ENCODE measurements around the gene HSPH1. TPM values are rescaled to one million over a fixed set of nuclear protein-coding genes. Genes with fewer than 3 reads are reported as not detected.

The HSPH1 gene
- total and polyA plus RNA-seq, 2 of the 8 experiments (the other 6 are each of a cell fraction or from before 2014, with no cell fraction given): 14.2 to 145 TPM

GRCh38 chr13:31159306-31159705 is 2.4 kb downstream of the HSPH1 start:
- ChIA-PET CTCF (ENCODE audit: partially characterized antibody) (no interaction called here), POLR2A (ENCODE audit: partially characterized antibody) (interaction anchor here (2.1 kb wide), 1 partner anchor 9 kb away, joined by 8 read pairs; no protein-coding TSS in a partner anchor)
- H3K9me3 ChIP-seq (ENCODE audit: insufficient read depth in 2 of 2, low read depth in 1 of 2, low read length in 1 of 2): no peaks in the 10 kb centered on the region
- no peak overlapping the region for H3K4ac ChIP-seq (replicated peaks; ENCODE audit: insufficient read length, low read depth, low read length)
- no peak overlapping the region for H3K14ac ChIP-seq (ENCODE audit: insufficient read length)
- peak overlapping the region; percentile 75 to 83; a peak in 3 of 4 replicates for H3K4me2 ChIP-seq (ENCODE audit: insufficient read depth in 1 of 2, low read depth in 2 of 2, low read length in 2 of 2)
- H4K20me1 ChIP-seq (replicated peaks in 1 of 2; ENCODE audit: control insufficient read depth in 1 of 2, insufficient read depth in 2 of 2, low read length in 2 of 2): peaks cover 2 to 6% of the 10 kb centered on the region in 2 experiments
- H2BK20ac ChIP-seq (ENCODE audit: low read length): no peak overlapping the region
- no peak overlapping the region for H2BK12ac ChIP-seq (ENCODE audit: low read depth, low read length)
- WGBS, 2 experiments (ENCODE audit: extremely low coverage in 1 of 2, insufficient coverage in 1 of 2, insufficient read length in 1 of 2, insufficient replicate concordance in 2 of 2, low coverage in 1 of 2, low lambda C conversion rate in 2 of 2, missing lambda C conversion rate in 1 of 2): 82% methylated on average over 4 of the region's 4 CpGs; no CpG with 5 or more reads in 1 of the 2 experiments
- H3K79me2 ChIP-seq (ENCODE audit: control insufficient read depth in 1 of 2, insufficient read depth in 2 of 2, low read length in 2 of 2): peaks cover 4 to 34% of the 10 kb centered on the region in 2 experiments; a peak in 3 of 4 replicates
- no peak overlapping the region for H2BK15ac ChIP-seq (ENCODE audit: low read length)
- H4K91ac ChIP-seq (replicated peaks; ENCODE audit: insufficient read length, low read length): no peak overlapping the region
- peaks cover 0 to 35% (median 8%) of the 10 kb centered on the region in 4 experiments; a peak in 5 of 8 replicates for H3K36me3 ChIP-seq (ENCODE audit: control insufficient read depth in 2 of 4, insufficient read depth in 4 of 4, low read length in 3 of 4)
- no peak overlapping the region for H2AK5ac ChIP-seq (ENCODE audit: low read depth, low read length)
- peaks cover 0 to 3% (median 0%) of the 10 kb centered on the region in 4 experiments; a peak in 2 of 7 replicates for H3K4me1 ChIP-seq (replicated peaks in 1 of 4; ENCODE audit: control insufficient read depth in 3 of 4, insufficient read depth in 4 of 4, low read length in 3 of 4)
- H2BK5ac ChIP-seq (ENCODE audit: low read depth, low read length): no peak overlapping the region
- no peak overlapping the region for H3K23ac ChIP-seq (ENCODE audit: insufficient read length)
- no peaks in the 10 kb centered on the region for H3K27me3 ChIP-seq (replicated peaks in 1 of 4; ENCODE audit: control insufficient read depth in 3 of 4, extremely low read depth in 1 of 4, insufficient read depth in 3 of 4, low read length in 3 of 4)
- peak overlapping the region in 1 of 4 experiments; percentile 81; a peak in 2 of 8 replicates for H3K4me3 ChIP-seq (ENCODE audit: extremely low read depth in 1 of 4, insufficient read depth in 2 of 4, low read depth in 3 of 4, low read length in 4 of 4)
- H3K18ac ChIP-seq (ENCODE audit: extremely low read depth, low read length): no peak overlapping the region
- no peak overlapping the region for H3K27ac ChIP-seq (ENCODE audit: low read depth, low read length)
- H2AFZ ChIP-seq (ENCODE audit: low read length): no peak overlapping the region
- H2BK120ac ChIP-seq (replicated peaks; ENCODE audit: low read depth, low read length): no peak overlapping the region
- H3K56ac ChIP-seq (replicated peaks; ENCODE audit: insufficient read length, low read depth, low read length): no peak overlapping the region
- no peak overlapping the region for H4K8ac ChIP-seq (ENCODE audit: extremely low read depth, insufficient read depth, low read length)
- no peak for DNase-seq (ENCODE audit: low read depth in 1 of 2, low spot score in 2 of 2)
- H3K79me1 ChIP-seq (ENCODE audit: low read depth, low read length): no peaks in the 10 kb centered on the region
- no peak overlapping the region for H3K9ac ChIP-seq (replicated peaks in 1 of 4; ENCODE audit: extremely low read depth in 1 of 4, low read depth in 3 of 4, low read length in 3 of 4)
- no peak overlapping the region for H4K5ac ChIP-seq (ENCODE audit: insufficient read length, low read depth, low read length)
- FAIRE-seq: no peak
- H3K23me2 ChIP-seq (ENCODE audit: low read depth, low read length): no peaks in the 10 kb centered on the region; the same call in none of the 2 replicates
- no peak for TF ChIP-seq KDM4A (IDR thresholded peaks at IDR 0.05; ENCODE audit: low read depth, low read length, severe bottlenecking)
- no peak for TF ChIP-seq CHD2 (IDR thresholded peaks at IDR 0.05; ENCODE audit: low read length)

All from H1 (cell line).